Measurements from ENCODE around the gene SDK2. TPM values are rescaled to one million over a fixed set of nuclear protein-coding genes. Genes with fewer than 3 reads are reported as not detected.

SDK2 gene
- total and polyA plus RNA-seq, 2 of the 8 experiments (the other 6 are each of a cell fraction or from before 2014, with no cell fraction given): 3.9 to 4.1 TPM

DNA sequence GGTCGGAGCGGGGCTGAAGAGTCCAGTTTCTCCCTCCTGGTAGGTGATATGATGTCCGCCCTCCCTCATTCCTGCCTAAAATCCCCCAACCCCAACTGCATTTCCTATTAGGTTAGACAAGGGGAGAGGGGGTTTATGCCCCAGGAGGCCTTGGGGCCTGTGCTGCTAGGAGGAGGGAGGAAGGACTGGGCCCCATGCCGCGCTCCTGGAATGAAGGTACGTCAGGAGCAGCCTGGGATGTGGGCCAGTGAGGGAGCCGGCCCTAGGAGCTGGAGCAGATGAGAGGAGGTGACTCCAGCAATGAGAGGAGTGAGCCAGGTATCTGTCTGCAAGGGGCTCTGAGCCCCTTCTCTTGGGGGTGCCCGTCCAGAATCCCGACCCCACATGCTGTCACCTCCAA, 285.6 kb downstream of the SDK2 start:
- no peaks in the 10 kb centered on the region for H3K9me3 ChIP-seq (ENCODE audit: insufficient read depth in 2 of 2, low read depth in 1 of 2, low read length in 1 of 2)
- H2BK12ac ChIP-seq (ENCODE audit: low read depth, low read length): peak overlapping the region; percentile 75; the same call in 1 of the 2 replicates
- H4K20me1 ChIP-seq (replicated peaks in 1 of 2; ENCODE audit: control insufficient read depth in 1 of 2, insufficient read depth in 2 of 2, low read length in 2 of 2): no peaks in the 10 kb centered on the region
- no peak overlapping the region for H2BK5ac ChIP-seq (ENCODE audit: low read depth, low read length)
- H3K56ac ChIP-seq (replicated peaks; ENCODE audit: insufficient read length, low read depth, low read length): no peak overlapping the region
- no peak overlapping the region for H2BK120ac ChIP-seq (replicated peaks; ENCODE audit: low read depth, low read length)
- 87% methylated on average over 9 of the region's 9 CpGs; no CpG with 5 or more reads in 1 of the 2 experiments for WGBS, 2 experiments (ENCODE audit: extremely low coverage in 1 of 2, insufficient coverage in 1 of 2, insufficient read length in 1 of 2, insufficient replicate concordance in 2 of 2, low coverage in 1 of 2, low lambda C conversion rate in 2 of 2, missing lambda C conversion rate in 1 of 2)
- H3K18ac ChIP-seq (ENCODE audit: extremely low read depth, low read length): no peak overlapping the region
- H3K27ac ChIP-seq (ENCODE audit: low read depth, low read length): no peak overlapping the region
- no peaks in the 10 kb centered on the region for H3K27me3 ChIP-seq (replicated peaks in 1 of 4; ENCODE audit: control insufficient read depth in 3 of 4, extremely low read depth in 1 of 4, insufficient read depth in 3 of 4, low read length in 3 of 4)
- H2BK15ac ChIP-seq (ENCODE audit: low read length): no peak overlapping the region
- H3K4me2 ChIP-seq (ENCODE audit: insufficient read depth in 1 of 2, low read depth in 2 of 2, low read length in 2 of 2): no peak overlapping the region
- FAIRE-seq (no peak), DNase-seq (ENCODE audit: low read depth in 1 of 2, low spot score in 2 of 2) (no peak)
- H3K36me3 ChIP-seq (ENCODE audit: control insufficient read depth in 2 of 4, insufficient read depth in 4 of 4, low read length in 3 of 4): no peaks in the 10 kb centered on the region
- H3K79me1 ChIP-seq (ENCODE audit: low read depth, low read length): no peaks in the 10 kb centered on the region
- no peak overlapping the region for H2BK20ac ChIP-seq (ENCODE audit: low read length)
- H4K91ac ChIP-seq (replicated peaks; ENCODE audit: insufficient read length, low read length): no peak overlapping the region
- H4K8ac ChIP-seq (ENCODE audit: extremely low read depth, insufficient read depth, low read length): no peak overlapping the region
- H3K14ac ChIP-seq (ENCODE audit: insufficient read length): no peak overlapping the region
- no peak overlapping the region for H4K5ac ChIP-seq (ENCODE audit: insufficient read length, low read depth, low read length)
- H3K79me2 ChIP-seq (ENCODE audit: control insufficient read depth in 1 of 2, insufficient read depth in 2 of 2, low read length in 2 of 2): no peaks in the 10 kb centered on the region
- peaks cover 2% of the 10 kb centered on the region; the same call in 1 of the 2 replicates for H3K23me2 ChIP-seq (ENCODE audit: low read depth, low read length)
- no peak overlapping the region for H3K4me3 ChIP-seq (ENCODE audit: extremely low read depth in 1 of 4, insufficient read depth in 2 of 4, low read depth in 3 of 4, low read length in 4 of 4)
- no peak overlapping the region for H2AFZ ChIP-seq (ENCODE audit: low read length)
- H3K23ac ChIP-seq (ENCODE audit: insufficient read length): no peak overlapping the region
- no peak overlapping the region for H3K4ac ChIP-seq (replicated peaks; ENCODE audit: insufficient read length, low read depth, low read length)
- POLR2A ChIA-PET (ENCODE audit: partially characterized antibody): no interaction called here
- H3K4me1 ChIP-seq (replicated peaks in 1 of 4; ENCODE audit: control insufficient read depth in 3 of 4, insufficient read depth in 4 of 4, low read length in 3 of 4): peaks cover 4 to 28% (median 24%) of the 10 kb centered on the region in 4 experiments
- no peak overlapping the region for H3K9ac ChIP-seq (replicated peaks in 1 of 4; ENCODE audit: extremely low read depth in 1 of 4, low read depth in 3 of 4, low read length in 3 of 4)
- CTCF ChIA-PET (ENCODE audit: partially characterized antibody): interaction anchor here (0.8 to 16.5 kb wide), 5 partner anchors 11 to 104 kb away, joined by 3 to 439 read pairs (median 18); partner anchors contain the start of genes CDC42EP4 and CPSF4L
- no peak overlapping the region for H2AK5ac ChIP-seq (ENCODE audit: low read depth, low read length)
- TF ChIP-seq RFX5 (IDR thresholded peaks at IDR 0.05; ENCODE audit: borderline replicate concordance, low read depth, low read length): no peak
- no peak for TF ChIP-seq CHD2 (IDR thresholded peaks at IDR 0.05; ENCODE audit: low read length)
- TF ChIP-seq KDM5A (IDR thresholded peaks at IDR 0.05; ENCODE audit: low read length): no peak
- no peak for TF ChIP-seq FOSL1 (IDR thresholded peaks at IDR 0.05; ENCODE audit: insufficient read depth, low read depth, low read length)
- no peak for TF ChIP-seq CHD1 (IDR thresholded peaks at IDR 0.05; ENCODE audit: low read depth, low read length)
- TF ChIP-seq, protein P1, sequence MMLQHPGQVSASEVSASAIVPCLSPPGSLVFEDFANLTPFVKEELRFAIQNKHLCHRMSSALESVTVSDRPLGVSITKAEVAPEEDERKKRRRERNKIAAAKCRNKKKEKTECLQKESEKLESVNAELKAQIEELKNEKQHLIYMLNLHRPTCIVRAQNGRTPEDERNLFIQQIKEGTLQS (IDR thresholded peaks at IDR 0.05; ENCODE audit: insufficient read depth, low read depth, low read length): no peak
- TF ChIP-seq CREB1 (IDR thresholded peaks at IDR 0.05): no peak
- no peak for TF ChIP-seq HDAC2 (IDR thresholded peaks at IDR 0.05; ENCODE audit: borderline replicate concordance in 1 of 2, low read depth in 2 of 2, low read length in 2 of 2)
- no peak for TF ChIP-seq TEAD4 (IDR thresholded peaks at IDR 0.05; ENCODE audit: low read depth, low read length)
- no peak for TF ChIP-seq BCL11A (IDR thresholded peaks at IDR 0.05; ENCODE audit: low read depth in 2 of 2, low read length in 2 of 2)
- TF ChIP-seq PHF8 (conservative IDR thresholded peaks at IDR 0.05; ENCODE audit: low read depth, low read length): no peak
- no peak for TF ChIP-seq CTBP2 (IDR thresholded peaks at IDR 0.05; ENCODE audit: borderline replicate concordance, insufficient read depth, insufficient read length, low read length)
- TF ChIP-seq GTF2F1 (IDR thresholded peaks at IDR 0.05; ENCODE audit: borderline replicate concordance, low read depth, low read length): no peak
- no peak for TF ChIP-seq KDM4A (IDR thresholded peaks at IDR 0.05; ENCODE audit: low read depth, low read length, severe bottlenecking)
